HEK293 (cell line): Measurements from ENCODE around the gene SPINK1.
A peak's percentile ranks its signal among the peaks of the same experiment; 100 is the strongest.

ENCODE experiments used
- CTCF ChIA-PET: fragments of 350-600 bp; formaldehyde crosslinking; extraction: SDS; loops from one replicate; lab custom pipeline; 2021; ENCODE audit warnings: antibody characterized with exemption; lab: Yijun Ruan, JAX
- POLR2A ChIA-PET: fragments of 300-600 bp; formaldehyde crosslinking; extraction: SDS; loops from one replicate; lab custom pipeline; 2020; ENCODE audit warnings: antibody characterized with exemption, inconsistent platforms; lab: Yijun Ruan, JAX
- H3K27ac ChIP-seq: fragments of 200-500 bp; sonication (Bioruptor generic); 2 replicates; pipeline ENCODE4 v1.5.1; 2014; ENCODE audit warnings: low read depth, low read length, control low read depth, inconsistent platforms; ENCODE audit errors: extremely low read depth
- H3K36me3 ChIP-seq, 2 experiments: fragments of 200-500 bp in 1 of 2; sonication (Bioruptor generic) in 1 of 2; 1 replicate in 1 of 2; 2 replicates in 1 of 2; pipeline ENCODE4 v1.5.1; 2014 to 2017; ENCODE audit warnings: inconsistent platforms in 2 of 2, low read length in 2 of 2; ENCODE audit not compliant: control insufficient read depth in 2 of 2, insufficient read depth in 1 of 2
- H3K4me1 ChIP-seq: fragments of 200-500 bp; sonication (Bioruptor generic); 2 replicates; pipeline ENCODE4 v1.5.1; 2014; ENCODE audit warnings: mild to moderate bottlenecking, low read length, inconsistent platforms; ENCODE audit not compliant: control insufficient read depth, insufficient read depth
- H3K4me3 ChIP-seq: 2 replicates; pipeline ENCODE4 v1.5.1; 2011; ENCODE audit warnings: low read depth, mild to moderate bottlenecking, control low read depth, low read length, moderate library complexity
- H3K9me3 ChIP-seq: fragments of 200-500 bp; sonication (Bioruptor generic); 2 replicates; pipeline ENCODE4 v1.5.1; 2014; ENCODE audit warnings: low read depth, low read length, inconsistent platforms; ENCODE audit not compliant: control insufficient read depth, insufficient read depth
- AEBP2 ChIP-seq: fragments of 450-650 bp; formaldehyde crosslinking; IDR thresholded peaks from 2 replicates; pipeline ENCODE4 v1.5.1; 2016; ENCODE audit warnings: missing biosample characterization, missing genetic modification characterization, borderline replicate concordance
- HOXA7 ChIP-seq: sonication (generic); formaldehyde crosslinking; IDR thresholded peaks from 2 replicates; pipeline ENCODE4 v1.8.1; 2022; ENCODE audit warnings: missing genetic modification reagents, borderline replicate concordance
- HOXC10 ChIP-seq: sonication (generic); formaldehyde crosslinking; IDR thresholded peaks from 2 replicates; pipeline ENCODE4 v1.8.1; 2023; ENCODE audit warnings: mild to moderate bottlenecking, missing genetic modification reagents
- KLF16 ChIP-seq: fragments of 450-650 bp; formaldehyde crosslinking; IDR thresholded peaks from 2 replicates; pipeline ENCODE4 v1.5.1; 2017; ENCODE audit warnings: missing biosample characterization, missing genetic modification characterization
- MZF1 ChIP-seq: fragments of 450-650 bp; formaldehyde crosslinking; IDR thresholded peaks from 2 replicates; pipeline ENCODE4 v1.5.1; 2017; ENCODE audit warnings: missing biosample characterization, missing genetic modification characterization, borderline replicate concordance
- RBAK ChIP-seq: fragments of 450-650 bp; formaldehyde crosslinking; IDR thresholded peaks from 2 replicates; pipeline ENCODE4 v1.5.1; 2016; ENCODE audit warnings: missing biosample characterization, missing genetic modification characterization
- YY2 ChIP-seq: fragments of 450-650 bp; formaldehyde crosslinking; IDR thresholded peaks from 2 replicates; pipeline ENCODE4 v1.5.1; 2016; ENCODE audit warnings: missing biosample characterization, missing genetic modification characterization
- ZBTB48 ChIP-seq: fragments of 450-650 bp; formaldehyde crosslinking; IDR thresholded peaks from 2 replicates; pipeline ENCODE4 v1.5.1; 2016; ENCODE audit warnings: missing biosample characterization, missing genetic modification characterization
- ZBTB6 ChIP-seq: fragments of 450-650 bp; formaldehyde crosslinking; IDR thresholded peaks from 2 replicates; pipeline ENCODE4 v1.5.1; 2017; ENCODE audit warnings: missing biosample characterization, missing genetic modification characterization
- ZNF140 ChIP-seq: fragments of 450-650 bp; formaldehyde crosslinking; IDR thresholded peaks from 2 replicates; pipeline ENCODE4 v1.5.1; 2016; ENCODE audit warnings: missing biosample characterization, missing genetic modification characterization
- ZNF148 ChIP-seq: fragments of 450-650 bp; formaldehyde crosslinking; IDR thresholded peaks from 2 replicates; pipeline ENCODE4 v1.5.0; 2017; ENCODE audit warnings: missing biosample characterization, missing genetic modification characterization, borderline replicate concordance
- ZNF155 ChIP-seq: fragments of 450-650 bp; formaldehyde crosslinking; IDR thresholded peaks from 2 replicates; pipeline ENCODE4 v1.5.1; 2016; ENCODE audit warnings: missing biosample characterization, missing genetic modification characterization
- ZNF157 ChIP-seq: fragments of 450-650 bp; formaldehyde crosslinking; IDR thresholded peaks from 2 replicates; pipeline ENCODE4 v1.5.1; 2016; ENCODE audit warnings: missing biosample characterization, missing genetic modification characterization
- ZNF184 ChIP-seq: fragments of 450-650 bp; IDR thresholded peaks from 2 replicates; pipeline ENCODE4 v1.5.1; 2018; ENCODE audit warnings: missing biosample characterization, mild to moderate bottlenecking, missing genetic modification characterization
- ZNF2 ChIP-seq: fragments of 450-650 bp; formaldehyde crosslinking; IDR thresholded peaks from 2 replicates; pipeline ENCODE4 v1.5.1; 2016; ENCODE audit warnings: missing biosample characterization, missing genetic modification characterization
- ZNF202 ChIP-seq: fragments of 450-650 bp; formaldehyde crosslinking; IDR thresholded peaks from 2 replicates; pipeline ENCODE4 v1.5.1; 2016; ENCODE audit warnings: missing biosample characterization, missing genetic modification characterization, borderline replicate concordance
- ZNF221 ChIP-seq: fragments of 450-650 bp; formaldehyde crosslinking; IDR thresholded peaks from 2 replicates; pipeline ENCODE4 v1.5.1; 2017; ENCODE audit warnings: missing biosample characterization, missing genetic modification characterization, borderline replicate concordance
- ZNF266 ChIP-seq: fragments of 450-650 bp; formaldehyde crosslinking; IDR thresholded peaks from 2 replicates; pipeline ENCODE4 v1.5.1; 2016; ENCODE audit warnings: missing biosample characterization, missing genetic modification characterization, low read depth
- ZNF350 ChIP-seq: fragments of 450-650 bp; formaldehyde crosslinking; IDR thresholded peaks from 2 replicates; pipeline ENCODE4 v1.5.0; 2017; ENCODE audit warnings: missing biosample characterization, mild to moderate bottlenecking, missing genetic modification characterization
- ZNF48 ChIP-seq: fragments of 450-650 bp; formaldehyde crosslinking; IDR thresholded peaks from 2 replicates; pipeline ENCODE4 v1.5.1; 2016; ENCODE audit warnings: missing biosample characterization, missing genetic modification characterization
- ZNF514 ChIP-seq: fragments of 450-650 bp; formaldehyde crosslinking; IDR thresholded peaks from 2 replicates; pipeline ENCODE4 v1.5.1; 2016; ENCODE audit warnings: missing biosample characterization, missing genetic modification characterization
- ZNF624 ChIP-seq: fragments of 450-650 bp; formaldehyde crosslinking; IDR thresholded peaks from 2 replicates; pipeline ENCODE4 v1.5.1; 2017; ENCODE audit warnings: missing biosample characterization, missing genetic modification characterization
- ZNF639 ChIP-seq: fragments of 450-650 bp; formaldehyde crosslinking; IDR thresholded peaks from 2 replicates; pipeline ENCODE4 v1.5.1; 2016; ENCODE audit warnings: missing biosample characterization, missing genetic modification characterization
- ZNF654 ChIP-seq: fragments of 450-650 bp; formaldehyde crosslinking; IDR thresholded peaks from 2 replicates; pipeline ENCODE4 v1.5.1; 2016; ENCODE audit warnings: low read depth, missing biosample characterization, missing genetic modification characterization
- ZNF658 ChIP-seq: fragments of 450-650 bp; formaldehyde crosslinking; IDR thresholded peaks from 2 replicates; pipeline ENCODE4; 2016; ENCODE audit warnings: missing biosample characterization, missing genetic modification characterization
- ZNF837 ChIP-seq: fragments of 450-650 bp; formaldehyde crosslinking; IDR thresholded peaks from 2 replicates; pipeline ENCODE4 v1.5.1; 2016; ENCODE audit warnings: missing biosample characterization, missing genetic modification characterization
- ZSCAN23 ChIP-seq: fragments of 450-650 bp; formaldehyde crosslinking; IDR thresholded peaks from 2 replicates; pipeline ENCODE4 v1.5.1; 2016; ENCODE audit warnings: missing biosample characterization, missing genetic modification characterization

Gene SPINK1

DNA sequence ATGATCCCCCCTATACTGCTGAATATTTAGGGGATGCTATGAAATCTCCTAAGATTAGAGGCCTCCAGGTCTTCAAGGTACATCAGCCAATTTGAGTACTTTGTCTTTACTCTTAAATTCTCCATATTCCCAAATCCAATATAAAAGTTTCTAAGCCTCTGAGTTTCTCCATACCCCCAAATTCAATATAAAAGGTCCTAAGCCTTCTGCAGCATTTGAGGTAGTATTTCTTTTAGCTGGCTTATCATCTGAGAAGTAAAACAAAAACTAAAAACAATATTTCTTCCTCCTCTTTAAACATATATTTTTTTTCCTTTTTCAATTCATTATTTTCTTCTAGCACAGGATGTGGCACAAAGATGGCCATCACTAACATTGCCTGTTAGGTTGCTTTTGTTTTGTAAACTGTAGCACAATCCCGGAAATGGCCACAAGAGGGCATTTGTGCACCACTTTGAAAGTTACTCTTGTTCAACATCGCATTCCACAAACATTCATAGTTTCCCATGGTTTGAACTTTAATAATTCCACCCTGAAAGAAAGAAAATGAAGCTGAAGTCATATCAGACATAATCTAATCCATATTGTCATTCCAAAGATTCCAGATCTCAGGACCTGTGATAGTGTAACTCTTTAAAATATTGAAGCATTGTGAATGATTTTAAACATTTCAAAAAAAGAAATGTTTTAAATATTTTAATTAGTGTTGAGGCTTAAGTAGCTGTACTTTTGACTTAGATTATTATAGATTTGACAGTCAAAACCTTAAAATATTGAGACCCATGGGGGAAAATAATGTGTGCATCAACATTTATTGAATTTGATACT is 26.0 kb upstream of the SPINK1 start:
- H3K9me3 ChIP-seq, result no peaks in the 10 kb centered on the region
- no peak overlapping the region for H3K27ac ChIP-seq
- H3K36me3 ChIP-seq, result no peaks in the 10 kb centered on the region
- H3K4me3 ChIP-seq, result no peak overlapping the region
- CTCF ChIA-PET, result interaction anchor here (0.6 to 9.4 kb wide), 50 partner anchors 12 to 1177 kb away, joined by 3 to 172 read pairs (median 4); partner anchors contain the start of gene SCGB3A2
- no peaks in the 10 kb centered on the region for H3K4me1 ChIP-seq
- POLR2A ChIA-PET, result no interaction called here
- TF ChIP-seq RBAK (no peak), AEBP2 (no peak), ZNF654 (tag by site-specific recombination) (peak; percentile 81)

- POLR2A ChIA-PET, result no interaction called here
- no peak overlapping the region for H3K27ac ChIP-seq
- CTCF ChIA-PET, result interaction anchor here (0.6 to 9.4 kb wide), 17 partner anchors 11 to 1150 kb away, joined by 3 to 172 read pairs (median 6); no protein-coding TSS in a partner anchor
These were observed 25.3 kb upstream of the SPINK1 start for GRCh38 chr5:147856801-147857200.

GRCh38 chr5:147855774-147856069 is 24.3 kb upstream of the SPINK1 start:
- Histone ChIP-seq H3K4me3 (no peak overlapping the region), H3K27ac (no peak overlapping the region), H3K4me1 (no peaks in the 10 kb centered on the region), H3K9me3 (no peaks in the 10 kb centered on the region), H3K36me3 (no peaks in the 10 kb centered on the region)
- ChIA-PET CTCF (interaction anchor here (0.7 to 9.4 kb wide), 6 partner anchors 10 to 518 kb away, joined by 4 to 172 read pairs (median 9); no protein-coding TSS in a partner anchor), POLR2A (no interaction called here)
- TF ChIP-seq ZBTB6 (tag by site-specific recombination), result no peak
- TF ChIP-seq ZNF624, result no peak
- no peak for TF ChIP-seq HOXA7 (CRISPR knock-in tag)
- TF ChIP-seq YY2 (tag by site-specific recombination), result no peak
- TF ChIP-seq ZNF350 (tag by site-specific recombination), result no peak
- no peak for TF ChIP-seq ZNF202 (tag by site-specific recombination)
- TF ChIP-seq ZBTB48, result no peak
- no peak for TF ChIP-seq ZNF155 (tag by site-specific recombination)
- TF ChIP-seq MZF1 (tag by site-specific recombination), result no peak
- no peak for TF ChIP-seq ZNF837 (tag by site-specific recombination)
- no peak for TF ChIP-seq ZNF48 (tag by site-specific recombination)
- TF ChIP-seq ZNF184 (tag by site-specific recombination), result no peak
- no peak for TF ChIP-seq ZNF221

More at GRCh38 chr5:147856801-147857200, 25.3 kb upstream of the SPINK1 start:
- H3K36me3 ChIP-seq, result no peaks in the 10 kb centered on the region
- TF ChIP-seq ZNF266 (tag by site-specific recombination), result no peak
- TF ChIP-seq ZNF514, result no peak
- TF ChIP-seq HOXC10 (CRISPR knock-in tag), result no peak
- no peak for TF ChIP-seq ZBTB48
- TF ChIP-seq ZNF140 (tag by site-specific recombination), result no peak
- TF ChIP-seq ZNF148, result no peak
- TF ChIP-seq ZNF157 (tag by site-specific recombination), result no peak
- no peak for TF ChIP-seq ZNF658 (tag by site-specific recombination)
- TF ChIP-seq ZNF639 (tag by site-specific recombination), result no peak
- no peak for TF ChIP-seq ZNF2
- TF ChIP-seq KLF16 (tag by site-specific recombination), result no peak
- no peak for TF ChIP-seq ZSCAN23 (tag by site-specific recombination)
- TF ChIP-seq, all 188 proteins: peak for 0
- Histone ChIP-seq H3K9me3 (no peaks in the 10 kb centered on the region), H3K4me1 (no peaks in the 10 kb centered on the region), H3K4me3 (no peak overlapping the region)
